D341Med (cell line): ENCODE measurements around the gene MTERF2.
"Not testable (repeated sequence)": the region's sequence is repeated elsewhere in the genome, so short reads cannot be mapped to it uniquely, and the experiment has no call there.

Experiments used
- DNase-seq: peaks from one replicate; pipeline ENCODE4 v3.0.0; 2012; ENCODE audit warnings: low spot score

The MTERF2 gene

GRCh38 chr12:106986625-106987389 lies at the start of gene MTERF2:
MTERF2 (minus strand) TSS chr12:106987146; CDS start chr12:106978714, 8,432 bp downstream.
- peak; percentile 98 for DNase-seq

- no peak for DNase-seq
Observed at GRCh38 chr12:107035733-107036132, 48.8 kb upstream of the MTERF2 start.

- DNase-seq = no peak
Observed at GRCh38 chr12:107033758-107034739, 47.1 kb upstream of the MTERF2 start.

GRCh38 chr12:107032266-107032665 lies 45.3 kb upstream of the MTERF2 start:
- DNase-seq = no peak

- DNase-seq = no peak
Observed at GRCh38 chr12:107031061-107031460, 44.1 kb upstream of the MTERF2 start.

- no peak for DNase-seq
Observed at GRCh38 chr12:107029081-107029480, 42.1 kb upstream of the MTERF2 start.

GRCh38 chr12:107027636-107028053 lies 40.7 kb upstream of the MTERF2 start:
- no peak for DNase-seq

GRCh38 chr12:107026806-107027635 lies 40.1 kb upstream of the MTERF2 start:
- no peak for DNase-seq

- not testable (repeated sequence) for DNase-seq
Observed at GRCh38 chr12:107026356-107026755, 39.4 kb upstream of the MTERF2 start.

- DNase-seq = no peak
Observed at GRCh38 chr12:107025671-107026070, 38.7 kb upstream of the MTERF2 start.

- DNase-seq = no peak
Observed at GRCh38 chr12:107019546-107019945, 32.6 kb upstream of the MTERF2 start.

GRCh38 chr12:107017042-107017441 lies 30.1 kb upstream of the MTERF2 start:
- no peak for DNase-seq

GRCh38 chr12:107014055-107014454 lies 27.1 kb upstream of the MTERF2 start:
- DNase-seq = peak; percentile 30

GRCh38 chr12:107012736-107013425 lies 25.9 kb upstream of the MTERF2 start:
- no peak for DNase-seq

- no peak for DNase-seq
Observed at GRCh38 chr12:107011519-107011918, 24.6 kb upstream of the MTERF2 start.

- DNase-seq = no peak
Observed at GRCh38 chr12:107007411-107007810, 20.5 kb upstream of the MTERF2 start.

GRCh38 chr12:107002665-107003064 lies 15.7 kb upstream of the MTERF2 start:
- not testable (repeated sequence) for DNase-seq

GRCh38 chr12:106999446-106999845 lies 12.5 kb upstream of the MTERF2 start:
- DNase-seq = no peak

GRCh38 chr12:106997916-106998315 lies 11.0 kb upstream of the MTERF2 start:
- DNase-seq = no peak

GRCh38 chr12:106996102-106996501 lies 9.2 kb upstream of the MTERF2 start:
- DNase-seq = not testable (repeated sequence)

GRCh38 chr12:106994579-106995220 lies 7.8 kb upstream of the MTERF2 start:
- DNase-seq = no peak
